ENCODE results near the gene ACAD11. TPM values are rescaled to one million over a fixed set of nuclear protein-coding genes. Genes with fewer than 3 reads are reported as not detected.

ACAD11 gene, protein sequence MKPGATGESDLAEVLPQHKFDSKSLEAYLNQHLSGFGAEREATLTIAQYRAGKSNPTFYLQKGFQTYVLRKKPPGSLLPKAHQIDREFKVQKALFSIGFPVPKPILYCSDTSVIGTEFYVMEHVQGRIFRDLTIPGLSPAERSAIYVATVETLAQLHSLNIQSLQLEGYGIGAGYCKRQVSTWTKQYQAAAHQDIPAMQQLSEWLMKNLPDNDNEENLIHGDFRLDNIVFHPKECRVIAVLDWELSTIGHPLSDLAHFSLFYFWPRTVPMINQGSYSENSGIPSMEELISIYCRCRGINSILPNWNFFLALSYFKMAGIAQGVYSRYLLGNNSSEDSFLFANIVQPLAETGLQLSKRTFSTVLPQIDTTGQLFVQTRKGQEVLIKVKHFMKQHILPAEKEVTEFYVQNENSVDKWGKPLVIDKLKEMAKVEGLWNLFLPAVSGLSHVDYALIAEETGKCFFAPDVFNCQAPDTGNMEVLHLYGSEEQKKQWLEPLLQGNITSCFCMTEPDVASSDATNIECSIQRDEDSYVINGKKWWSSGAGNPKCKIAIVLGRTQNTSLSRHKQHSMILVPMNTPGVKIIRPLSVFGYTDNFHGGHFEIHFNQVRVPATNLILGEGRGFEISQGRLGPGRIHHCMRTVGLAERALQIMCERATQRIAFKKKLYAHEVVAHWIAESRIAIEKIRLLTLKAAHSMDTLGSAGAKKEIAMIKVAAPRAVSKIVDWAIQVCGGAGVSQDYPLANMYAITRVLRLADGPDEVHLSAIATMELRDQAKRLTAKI
- 29.8 TPM for total RNA-seq

DNA sequence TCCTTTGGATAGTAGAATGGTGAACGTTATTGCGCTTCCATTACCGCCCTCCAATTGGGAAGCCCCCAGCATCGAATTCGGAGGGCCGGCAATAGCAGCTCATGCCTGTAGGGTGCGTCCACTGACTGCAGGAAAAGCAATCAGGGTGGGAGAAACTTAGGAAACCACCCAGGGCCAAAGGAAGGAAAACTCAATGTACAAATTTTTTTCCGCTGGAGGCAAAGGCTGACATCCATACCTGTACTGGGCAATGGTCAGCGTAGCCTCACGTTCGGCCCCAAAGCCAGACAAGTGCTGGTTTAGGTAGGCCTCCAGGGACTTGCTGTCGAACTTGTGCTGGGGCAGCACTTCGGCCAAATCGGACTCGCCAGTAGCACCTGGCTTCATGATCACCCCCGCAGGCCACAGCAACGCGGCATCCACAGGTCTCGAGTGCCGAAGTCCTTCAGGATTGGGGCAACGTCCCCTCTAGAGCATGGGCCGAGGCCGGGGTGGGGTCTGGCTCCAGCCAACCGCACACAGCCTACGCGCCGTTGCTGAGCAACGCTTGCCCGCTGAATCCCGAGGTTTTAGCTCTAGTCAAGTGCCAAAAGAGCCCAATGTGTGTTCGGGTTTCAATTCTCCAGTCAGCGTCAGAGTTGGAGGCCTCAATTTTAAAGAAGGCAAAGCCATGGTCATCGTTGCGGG lies at the start of gene ACAD11:
ACAD11 (minus strand) TSS at position 445 of the 687 bp plus-strand sequence; CDS start at position 387, 58 bp downstream.
- peak within 1 kb of the TSS; percentile 79 for H3K4me3 ChIP-seq (ENCODE audit: low read length)
- H3K9me3 ChIP-seq (ENCODE audit: low read depth, low read length), result no peaks in the 10 kb centered on the region
- peaks cover 16% of the 10 kb centered on the region for H3K4me1 ChIP-seq (ENCODE audit: insufficient read depth, low read length)
- H3K27me3 ChIP-seq (ENCODE audit: insufficient read depth, low read length), result no peaks in the 10 kb centered on the region

DNA sequence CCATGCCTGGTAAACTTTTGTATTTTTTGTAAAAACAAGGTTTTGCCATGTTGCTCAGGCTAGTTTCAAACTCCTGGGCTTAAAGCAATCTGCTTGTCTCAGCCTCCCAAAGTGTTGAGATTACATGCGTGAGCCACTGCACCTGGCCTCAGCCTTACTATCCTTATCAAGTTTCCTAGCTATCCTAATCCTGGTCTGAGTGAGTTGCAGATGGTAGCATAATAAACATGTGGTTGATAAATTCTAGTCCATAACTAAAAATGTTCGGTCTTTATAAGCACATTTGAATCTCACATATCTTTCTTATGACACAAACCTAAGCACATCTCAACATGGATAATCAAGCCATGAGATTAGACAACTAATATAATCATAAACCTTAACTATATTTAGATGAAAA lies 44.1 kb upstream of the ACAD11 start:
- Histone ChIP-seq H3K27me3 (ENCODE audit: insufficient read depth, low read length) (no peaks in the 10 kb centered on the region), H3K4me3 (ENCODE audit: low read length) (no peak overlapping the region), H3K9me3 (ENCODE audit: low read depth, low read length) (no peaks in the 10 kb centered on the region), H3K4me1 (ENCODE audit: insufficient read depth, low read length) (no peaks in the 10 kb centered on the region)

DNA sequence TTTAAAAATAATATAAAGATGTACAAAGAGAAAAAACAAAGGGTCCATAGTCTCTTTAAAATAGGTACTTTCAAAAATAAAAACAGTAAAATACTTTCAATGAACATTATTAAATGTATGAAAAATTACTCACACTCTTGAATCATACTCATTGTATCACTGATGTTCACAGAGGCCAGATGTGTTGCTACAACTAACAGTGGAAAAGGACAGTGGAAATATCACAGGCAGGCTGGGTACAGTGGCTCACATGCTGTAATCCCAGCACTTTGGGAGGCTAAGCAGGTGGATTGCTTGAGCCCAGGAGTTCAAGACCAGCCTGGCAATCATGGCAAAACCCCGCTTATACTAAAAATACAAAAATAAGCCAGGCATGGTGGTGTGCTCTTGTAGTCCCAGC lies 35.8 kb upstream of the ACAD11 start:
- Histone ChIP-seq H3K27me3 (ENCODE audit: insufficient read depth, low read length) (no peaks in the 10 kb centered on the region), H3K4me3 (ENCODE audit: low read length) (no peak overlapping the region), H3K9me3 (ENCODE audit: low read depth, low read length) (no peaks in the 10 kb centered on the region), H3K4me1 (ENCODE audit: insufficient read depth, low read length) (no peaks in the 10 kb centered on the region)

DNA sequence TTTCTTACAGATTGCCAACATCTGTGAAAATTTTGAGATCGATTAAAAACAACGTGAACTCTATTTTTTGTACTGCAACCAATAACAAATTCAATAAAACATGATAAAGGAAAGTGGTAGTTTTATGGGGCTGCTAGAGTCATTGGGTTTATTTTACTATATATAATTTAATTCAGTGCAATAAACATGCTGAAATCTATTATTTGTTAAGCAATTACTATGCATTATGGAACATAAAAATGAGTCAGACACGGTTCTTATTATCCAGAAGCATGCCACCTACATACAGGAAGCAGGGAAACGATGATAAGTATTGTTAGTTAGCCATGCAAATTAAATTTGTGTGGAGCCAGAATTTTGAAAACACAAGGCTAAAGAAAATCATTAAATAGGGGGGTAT lies 35.4 kb upstream of the ACAD11 start:
- Histone ChIP-seq H3K4me1 (ENCODE audit: insufficient read depth, low read length) (no peaks in the 10 kb centered on the region), H3K9me3 (ENCODE audit: low read depth, low read length) (no peaks in the 10 kb centered on the region), H3K27me3 (ENCODE audit: insufficient read depth, low read length) (no peaks in the 10 kb centered on the region), H3K4me3 (ENCODE audit: low read length) (no peak overlapping the region)

DNA sequence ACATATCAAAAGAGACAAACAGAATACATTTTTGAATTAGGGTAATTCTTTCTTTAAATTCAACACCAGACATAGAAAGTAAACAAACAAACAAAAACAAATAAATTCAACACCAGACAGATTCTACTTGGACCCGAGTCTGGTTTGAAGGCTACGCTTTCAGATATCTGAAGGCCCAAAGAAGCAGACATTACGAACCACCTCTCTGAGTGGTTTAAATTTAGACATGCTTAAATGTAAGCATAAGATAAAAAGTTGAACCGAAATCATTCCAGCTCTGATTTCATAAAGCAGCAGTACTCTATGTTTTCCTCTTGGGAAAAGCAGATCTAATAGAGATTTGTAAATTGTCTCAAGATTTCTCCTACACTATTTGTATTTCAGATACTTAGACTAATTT lies 30.4 kb upstream of the ACAD11 start:
- Histone ChIP-seq H3K4me1 (ENCODE audit: insufficient read depth, low read length) (no peaks in the 10 kb centered on the region), H3K27me3 (ENCODE audit: insufficient read depth, low read length) (no peaks in the 10 kb centered on the region), H3K4me3 (ENCODE audit: low read length) (no peak overlapping the region), H3K9me3 (ENCODE audit: low read depth, low read length) (no peaks in the 10 kb centered on the region)

- no peaks in the 10 kb centered on the region for H3K4me1 ChIP-seq (ENCODE audit: insufficient read depth, low read length)
- no peaks in the 10 kb centered on the region for H3K27me3 ChIP-seq (ENCODE audit: insufficient read depth, low read length)
- H3K9me3 ChIP-seq (ENCODE audit: low read depth, low read length), result no peaks in the 10 kb centered on the region
- no peak overlapping the region for H3K4me3 ChIP-seq (ENCODE audit: low read length)
Measured at GRCh38 chr3:132682201-132682600, 22.6 kb upstream of the ACAD11 start.

DNA sequence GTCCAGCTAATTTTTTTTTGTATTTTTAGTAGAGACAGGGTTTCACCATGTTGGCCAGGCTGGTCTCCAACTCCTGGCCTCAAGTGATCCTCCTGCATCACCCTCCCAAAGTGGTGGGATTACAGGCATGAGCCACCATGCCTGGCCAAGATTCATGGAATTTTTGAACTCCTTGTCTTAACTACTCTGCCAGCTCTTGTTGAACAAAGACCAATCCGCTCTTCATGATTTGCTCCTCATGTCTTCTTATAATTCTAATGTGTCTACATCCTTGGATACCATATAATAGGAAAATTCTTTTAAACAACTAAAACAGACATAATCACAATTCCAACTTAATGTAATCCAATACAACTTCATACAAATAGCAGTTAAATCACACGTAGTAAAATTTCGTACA lies 21.8 kb upstream of the ACAD11 start:
- Histone ChIP-seq H3K4me3 (ENCODE audit: low read length) (no peak overlapping the region), H3K4me1 (ENCODE audit: insufficient read depth, low read length) (no peaks in the 10 kb centered on the region), H3K27me3 (ENCODE audit: insufficient read depth, low read length) (no peaks in the 10 kb centered on the region), H3K9me3 (ENCODE audit: low read depth, low read length) (no peaks in the 10 kb centered on the region)

- Histone ChIP-seq H3K4me1 (ENCODE audit: insufficient read depth, low read length) (no peaks in the 10 kb centered on the region), H3K9me3 (ENCODE audit: low read depth, low read length) (no peaks in the 10 kb centered on the region), H3K27me3 (ENCODE audit: insufficient read depth, low read length) (no peaks in the 10 kb centered on the region), H3K4me3 (ENCODE audit: low read length) (no peak overlapping the region)
Measured at GRCh38 chr3:132679911-132680310, 20.3 kb upstream of the ACAD11 start.

GRCh38 chr3:132675408-132675807 lies 15.8 kb upstream of the ACAD11 start:
- H3K4me3 ChIP-seq (ENCODE audit: low read length), result no peak overlapping the region
- H3K4me1 ChIP-seq (ENCODE audit: insufficient read depth, low read length), result no peaks in the 10 kb centered on the region
- H3K27me3 ChIP-seq (ENCODE audit: insufficient read depth, low read length), result no peaks in the 10 kb centered on the region
- H3K9me3 ChIP-seq (ENCODE audit: low read depth, low read length), result no peaks in the 10 kb centered on the region

DNA sequence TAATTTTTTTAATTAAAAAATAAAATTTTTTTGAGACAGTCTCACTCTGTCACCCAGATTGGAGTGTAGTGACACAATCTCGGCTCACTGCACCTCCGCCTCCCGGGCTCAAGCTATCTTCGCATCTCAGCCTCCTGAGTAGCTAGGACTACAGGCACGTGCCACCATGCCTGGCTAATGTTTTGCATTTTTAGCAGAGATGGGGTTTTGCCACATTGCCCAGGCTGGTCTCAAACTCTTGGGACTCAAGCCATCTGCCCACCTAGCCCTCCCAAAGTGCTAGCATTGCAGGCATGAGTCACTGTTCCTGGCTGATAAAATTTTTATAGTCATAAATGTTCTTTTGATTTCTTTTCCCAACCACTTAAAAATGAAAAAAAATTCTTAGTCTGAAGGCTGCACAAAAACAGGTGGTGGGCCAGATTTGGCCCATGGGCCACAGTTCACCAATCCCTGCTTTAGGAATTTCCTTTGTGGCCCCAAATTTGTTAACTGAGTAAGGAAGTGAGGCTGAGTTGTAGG lies 9.7 kb upstream of the ACAD11 start:
- Histone ChIP-seq H3K27me3 (ENCODE audit: insufficient read depth, low read length) (no peaks in the 10 kb centered on the region), H3K9me3 (ENCODE audit: low read depth, low read length) (no peaks in the 10 kb centered on the region), H3K4me1 (ENCODE audit: insufficient read depth, low read length) (no peaks in the 10 kb centered on the region), H3K4me3 (ENCODE audit: low read length) (no peak overlapping the region)

DNA sequence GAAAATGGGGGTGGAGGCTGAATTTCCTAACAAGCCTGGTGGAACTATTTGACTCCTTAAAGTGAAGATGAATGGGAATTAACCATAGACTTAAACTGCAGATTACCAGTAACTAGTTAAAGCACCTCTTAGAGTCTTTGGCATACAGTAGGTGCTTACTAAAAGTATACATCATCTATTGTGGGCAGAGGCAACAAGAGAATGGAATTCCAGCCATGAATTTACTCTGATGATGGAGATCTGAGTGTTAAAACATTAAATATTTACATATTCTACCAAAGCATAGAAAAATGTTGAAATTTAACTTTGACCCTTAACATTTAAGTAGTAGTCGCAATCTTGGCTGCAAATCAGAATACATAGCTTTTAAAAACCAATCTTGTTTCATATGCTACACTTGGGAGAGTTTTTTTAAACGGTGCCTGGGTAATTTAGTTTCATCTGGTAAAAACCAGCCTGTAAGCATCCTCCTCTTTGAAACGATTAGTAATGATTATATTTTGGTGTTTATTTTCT lies 5.7 kb upstream of the ACAD11 start:
- Histone ChIP-seq H3K4me1 (ENCODE audit: insufficient read depth, low read length) (peaks cover 8% of the 10 kb centered on the region), H3K4me3 (ENCODE audit: low read length) (no peak overlapping the region), H3K27me3 (ENCODE audit: insufficient read depth, low read length) (no peaks in the 10 kb centered on the region), H3K9me3 (ENCODE audit: low read depth, low read length) (no peaks in the 10 kb centered on the region)

- Histone ChIP-seq H3K4me1 (ENCODE audit: insufficient read depth, low read length) (peaks cover 16% of the 10 kb centered on the region), H3K27me3 (ENCODE audit: insufficient read depth, low read length) (no peaks in the 10 kb centered on the region), H3K9me3 (ENCODE audit: low read depth, low read length) (no peaks in the 10 kb centered on the region), H3K4me3 (ENCODE audit: low read length) (no peak overlapping the region)
Measured at GRCh38 chr3:132662212-132662611, 2.6 kb upstream of the ACAD11 start.

- Histone ChIP-seq H3K9me3 (ENCODE audit: low read depth, low read length) (no peaks in the 10 kb centered on the region), H3K27me3 (ENCODE audit: insufficient read depth, low read length) (no peaks in the 10 kb centered on the region), H3K4me3 (ENCODE audit: low read length) (peak overlapping the region; percentile 79), H3K4me1 (ENCODE audit: insufficient read depth, low read length) (peaks cover 16% of the 10 kb centered on the region)
Measured at GRCh38 chr3:132661101-132661500, 1.5 kb upstream of the ACAD11 start.

DNA sequence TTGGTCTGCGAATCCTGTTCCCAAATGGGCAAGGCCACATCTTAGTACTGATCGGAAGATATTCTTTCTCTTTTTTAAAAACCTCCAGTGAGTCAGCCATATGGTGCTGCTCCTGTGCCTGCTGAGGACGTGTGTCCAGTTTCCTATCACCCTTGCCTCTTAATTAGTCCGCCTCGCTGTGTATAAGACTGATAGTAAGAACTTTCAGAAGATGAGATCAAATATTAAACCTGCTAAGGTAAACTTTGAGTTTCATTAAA lies 1.1 kb upstream of the ACAD11 start:
- Histone ChIP-seq H3K9me3 (ENCODE audit: low read depth, low read length) (no peaks in the 10 kb centered on the region), H3K27me3 (ENCODE audit: insufficient read depth, low read length) (no peaks in the 10 kb centered on the region), H3K4me3 (ENCODE audit: low read length) (peak overlapping the region; percentile 79), H3K4me1 (ENCODE audit: insufficient read depth, low read length) (peaks cover 16% of the 10 kb centered on the region)

All from mononuclear cell (primary cell).